ENCODE results near the gene NUAK2.

NUAK2 gene

DNA sequence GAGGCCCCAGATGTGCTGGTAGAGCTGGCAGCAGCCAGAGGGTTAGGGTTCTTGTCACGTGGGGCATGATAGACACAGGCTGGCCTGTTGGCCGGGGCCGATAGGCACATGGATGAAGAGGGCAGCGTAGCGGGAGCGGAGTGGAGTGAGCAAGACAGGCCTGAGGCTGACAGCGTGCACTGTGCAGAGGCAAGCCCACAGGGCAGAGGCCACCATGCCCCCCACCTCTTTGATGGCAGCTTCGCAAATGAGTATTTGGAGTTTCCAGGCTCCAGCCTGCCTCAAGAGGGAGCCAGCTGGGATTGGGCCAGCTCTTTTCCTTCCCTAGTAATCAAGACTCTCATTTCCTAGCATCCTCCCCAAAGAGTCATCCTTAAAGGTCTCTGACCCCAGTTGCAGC lies 50.3 kb downstream of the NUAK2 start:
- H3K9me3 ChIP-seq (ENCODE audit: control insufficient read depth, insufficient read depth, low read length) = no peaks in the 10 kb centered on the region

DNA sequence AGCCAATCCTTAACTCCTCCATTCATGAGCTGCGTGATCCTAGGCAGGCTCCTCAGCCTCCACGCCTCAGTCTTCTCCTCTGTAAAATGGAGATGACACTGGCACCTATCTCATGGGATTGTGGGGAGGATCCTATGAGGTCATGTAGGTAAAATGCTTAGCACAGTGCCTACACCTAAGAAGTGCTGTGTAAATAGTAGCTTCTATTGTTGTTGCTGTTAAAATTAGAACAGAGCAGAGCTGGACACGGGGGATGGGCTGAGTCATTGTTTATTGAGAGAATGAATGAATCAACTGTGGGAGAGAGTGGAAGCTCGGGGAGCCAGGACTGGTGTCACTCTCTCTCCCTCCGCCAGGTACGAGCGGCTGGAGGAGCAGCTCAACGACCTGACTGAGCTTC lies 50.8 kb downstream of the NUAK2 start:
- peaks cover 35% of the 10 kb centered on the region for H3K4me1 ChIP-seq (ENCODE audit: insufficient read depth, low read length)
- no peaks in the 10 kb centered on the region for H3K36me3 ChIP-seq (ENCODE audit: insufficient read depth, low read length)
- H3K9me3 ChIP-seq (ENCODE audit: control insufficient read depth, insufficient read depth, low read length) = no peaks in the 10 kb centered on the region
- H3K9ac ChIP-seq (ENCODE audit: low read depth, low read length) = no peak overlapping the region

More for the DNA sequence above, 50.3 kb downstream of the NUAK2 start:
- H3K4me1 ChIP-seq (ENCODE audit: insufficient read depth, low read length) = peaks cover 35% of the 10 kb centered on the region
- H3K36me3 ChIP-seq (ENCODE audit: insufficient read depth, low read length) = no peaks in the 10 kb centered on the region
- H3K9ac ChIP-seq (ENCODE audit: low read depth, low read length) = no peak overlapping the region

DNA sequence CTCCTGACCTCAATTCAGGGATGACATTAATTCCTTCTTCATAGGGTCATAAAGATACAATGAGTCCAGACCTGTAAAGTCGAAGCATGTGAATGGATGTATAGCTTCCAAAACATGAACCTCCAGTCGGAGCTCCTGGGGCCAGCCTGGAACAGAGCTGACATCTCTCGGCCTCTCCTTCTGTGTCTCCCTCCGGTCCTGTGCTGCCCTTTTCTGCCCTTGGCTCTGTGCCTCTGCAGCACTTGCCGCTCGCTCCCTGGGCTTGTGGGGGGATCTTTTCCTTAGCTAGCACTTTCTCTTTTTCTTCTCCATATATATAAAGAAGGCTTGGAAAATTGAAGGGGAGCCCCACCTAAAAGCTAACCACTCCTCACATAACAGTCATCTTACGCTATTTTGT lies 51.3 kb downstream of the NUAK2 start:
- Histone ChIP-seq H3K9me3 (ENCODE audit: control insufficient read depth, insufficient read depth, low read length) (no peaks in the 10 kb centered on the region), H3K36me3 (ENCODE audit: insufficient read depth, low read length) (no peaks in the 10 kb centered on the region), H3K4me1 (ENCODE audit: insufficient read depth, low read length) (peaks cover 34% of the 10 kb centered on the region), H3K9ac (ENCODE audit: low read depth, low read length) (no peak overlapping the region)

DNA sequence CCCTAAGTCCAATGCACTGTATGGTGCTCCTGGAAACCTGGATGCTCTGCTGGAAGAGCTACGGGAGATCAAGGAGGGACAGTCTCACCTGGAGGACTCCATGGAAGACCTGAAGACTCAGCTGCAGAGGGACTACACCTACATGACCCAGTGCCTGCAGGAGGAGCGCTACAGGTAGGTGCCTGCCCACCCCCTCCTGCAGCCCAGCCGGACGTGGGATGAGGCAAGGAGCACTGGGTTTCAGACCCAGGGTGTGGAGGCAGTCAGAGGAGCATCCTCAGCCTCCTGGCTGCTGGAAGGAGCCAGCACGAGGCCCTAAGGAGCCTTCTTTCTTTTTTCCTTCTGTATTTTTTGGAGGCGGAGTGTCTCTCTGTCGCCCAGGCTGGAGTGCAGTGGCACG lies 51.8 kb downstream of the NUAK2 start:
- Histone ChIP-seq H3K9ac (ENCODE audit: low read depth, low read length) (no peak overlapping the region), H3K9me3 (ENCODE audit: control insufficient read depth, insufficient read depth, low read length) (no peaks in the 10 kb centered on the region), H3K4me1 (ENCODE audit: insufficient read depth, low read length) (peaks cover 29% of the 10 kb centered on the region), H3K36me3 (ENCODE audit: insufficient read depth, low read length) (no peaks in the 10 kb centered on the region)

DNA sequence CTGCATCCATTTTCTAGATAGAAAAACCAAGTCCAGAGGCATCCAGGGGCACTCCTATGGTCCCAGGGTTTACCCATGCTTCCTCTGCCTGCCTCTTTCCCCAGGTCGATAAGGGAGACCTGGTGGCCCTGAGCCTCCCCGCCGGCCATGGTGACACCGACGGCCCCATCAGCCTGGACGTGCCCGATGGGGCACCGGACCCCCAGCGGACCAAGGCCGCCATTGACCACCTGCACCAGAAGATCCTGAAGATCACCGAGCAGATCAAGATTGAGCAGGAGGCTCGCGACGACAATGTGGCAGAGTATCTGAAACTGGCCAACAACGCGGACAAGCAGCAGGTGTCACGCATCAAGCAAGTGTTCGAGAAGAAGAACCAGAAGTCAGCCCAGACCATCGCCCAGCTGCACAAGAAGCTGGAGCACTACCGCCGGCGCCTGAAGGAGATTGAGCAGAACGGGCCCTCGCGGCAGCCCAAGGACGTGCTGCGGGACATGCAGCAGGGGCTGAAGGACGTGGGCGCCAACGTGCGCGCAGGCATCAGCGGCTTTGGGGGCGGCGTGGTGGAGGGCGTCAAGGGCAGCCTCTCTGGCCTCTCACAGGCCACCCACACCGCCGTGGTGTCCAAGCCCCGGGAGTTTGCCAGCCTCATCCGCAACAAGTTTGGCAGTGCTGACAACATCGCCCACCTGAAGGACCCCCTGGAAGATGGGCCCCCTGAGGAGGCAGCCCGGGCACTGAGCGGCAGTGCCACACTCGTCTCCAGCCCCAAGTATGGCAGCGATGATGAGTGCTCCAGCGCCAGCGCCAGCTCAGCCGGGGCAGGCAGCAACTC lies 52.5 kb downstream of the NUAK2 start:
- Histone ChIP-seq H3K9ac (ENCODE audit: low read depth, low read length) (no peak overlapping the region), H3K9me3 (ENCODE audit: control insufficient read depth, insufficient read depth, low read length) (no peaks in the 10 kb centered on the region), H3K36me3 (ENCODE audit: insufficient read depth, low read length) (no peaks in the 10 kb centered on the region), H3K4me1 (ENCODE audit: insufficient read depth, low read length) (peaks cover 27% of the 10 kb centered on the region)

DNA sequence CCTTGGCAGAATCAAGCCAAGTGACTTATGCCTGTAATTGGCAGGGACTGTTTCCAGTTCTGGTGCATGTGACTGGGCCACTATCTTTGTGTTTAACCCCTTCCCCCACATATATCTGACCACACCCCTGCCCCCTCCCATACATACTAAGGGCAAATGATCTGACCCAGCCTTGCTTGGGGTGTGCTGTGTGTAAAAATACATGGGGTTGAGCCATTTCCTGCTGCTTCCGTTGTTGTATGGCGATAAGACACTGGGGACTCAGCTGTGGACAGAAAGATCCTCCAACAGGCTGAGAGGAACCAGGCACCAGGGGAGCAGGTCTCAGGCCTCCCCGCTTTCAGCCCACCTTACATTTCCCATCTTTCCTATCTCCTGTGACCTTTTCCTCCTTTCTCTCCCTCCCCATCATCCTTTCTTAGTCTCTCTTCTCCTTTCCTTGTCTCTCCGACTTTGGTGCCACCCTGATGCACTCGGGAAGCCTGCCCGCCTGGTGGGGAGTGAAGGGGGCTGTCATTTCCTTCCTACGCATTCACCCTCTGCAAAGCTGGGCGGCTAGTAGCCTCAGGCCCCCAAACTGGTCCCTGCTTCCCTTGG lies 54.1 kb downstream of the NUAK2 start:
- no peaks in the 10 kb centered on the region for H3K36me3 ChIP-seq (ENCODE audit: insufficient read depth, low read length)
- no peak overlapping the region for H3K9ac ChIP-seq (ENCODE audit: low read depth, low read length)
- peaks cover 25% of the 10 kb centered on the region; the same call in 1 of the 2 replicates for H3K4me1 ChIP-seq (ENCODE audit: insufficient read depth, low read length)
- no peaks in the 10 kb centered on the region for H3K9me3 ChIP-seq (ENCODE audit: control insufficient read depth, insufficient read depth, low read length)

DNA sequence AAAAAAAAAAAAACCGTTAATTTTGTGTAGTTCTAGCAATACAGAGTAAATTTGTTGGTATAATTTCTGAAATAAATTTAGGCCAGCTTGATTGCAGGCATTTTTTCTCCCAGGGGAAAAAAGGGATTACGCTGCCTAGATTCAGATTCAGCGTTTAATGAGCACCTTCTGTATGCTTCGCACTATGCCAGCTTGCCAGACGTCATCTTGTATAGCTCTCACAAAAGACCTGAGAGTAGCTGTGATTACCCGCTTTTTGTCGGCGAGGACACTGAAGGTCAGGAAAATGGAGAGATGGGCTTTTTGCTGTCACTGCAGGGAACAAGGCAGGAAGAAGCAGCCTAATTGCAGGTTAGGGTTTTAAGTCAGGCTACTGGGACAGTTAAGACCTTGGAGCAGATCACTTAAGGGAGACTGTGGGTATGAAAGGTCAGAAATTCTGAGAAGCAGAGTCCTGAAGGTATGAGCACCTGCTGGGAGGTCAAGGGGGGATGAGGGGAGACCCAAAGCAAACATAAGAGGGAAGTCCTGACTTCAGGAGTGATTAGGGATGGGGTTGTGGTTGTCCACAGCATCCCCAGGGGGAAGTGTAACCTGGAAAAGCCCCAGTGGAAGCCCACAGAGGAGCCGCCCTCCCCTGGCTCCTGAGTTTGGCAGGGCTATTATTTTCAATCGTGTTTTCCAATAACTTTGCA lies 54.8 kb downstream of the NUAK2 start:
- no peaks in the 10 kb centered on the region for H3K9me3 ChIP-seq (ENCODE audit: control insufficient read depth, insufficient read depth, low read length)
- peaks cover 31% of the 10 kb centered on the region for H3K4me1 ChIP-seq (ENCODE audit: insufficient read depth, low read length)
- H3K36me3 ChIP-seq (ENCODE audit: insufficient read depth, low read length) = no peaks in the 10 kb centered on the region
- H3K9ac ChIP-seq (ENCODE audit: low read depth, low read length) = no peak overlapping the region

DNA sequence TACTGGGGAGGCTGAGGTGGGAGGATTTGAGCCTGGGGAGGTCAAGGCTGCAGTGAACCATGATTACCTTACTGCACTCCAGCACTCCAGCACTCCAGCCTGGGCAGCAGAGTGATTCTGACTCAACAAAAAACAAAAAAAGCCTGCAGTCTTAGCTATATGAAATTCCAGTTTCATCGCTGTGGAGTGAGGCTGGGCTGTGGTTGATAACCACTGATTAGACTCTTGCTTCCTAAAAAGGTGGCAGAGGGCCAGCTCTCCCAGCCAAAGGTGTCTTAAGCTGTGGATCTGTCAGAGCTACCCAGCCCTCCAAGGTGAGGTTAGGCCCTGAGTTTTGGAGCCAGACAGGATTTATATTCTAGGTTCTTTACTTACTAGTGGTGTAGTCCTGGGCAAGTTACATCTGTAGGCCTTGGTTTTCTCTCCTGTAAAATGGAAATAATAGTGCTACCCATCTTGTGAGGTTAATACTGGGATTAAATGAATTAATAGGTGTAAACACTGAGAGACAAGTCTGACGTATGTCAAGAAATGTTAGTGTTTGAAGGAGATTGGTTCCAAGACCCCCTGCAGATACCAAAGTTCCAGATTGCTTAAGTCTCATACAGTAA lies 57.9 kb downstream of the NUAK2 start:
- Histone ChIP-seq H3K9me3 (ENCODE audit: control insufficient read depth, insufficient read depth, low read length) (no peaks in the 10 kb centered on the region), H3K4me1 (ENCODE audit: insufficient read depth, low read length) (peaks cover 42% of the 10 kb centered on the region), H3K9ac (ENCODE audit: low read depth, low read length) (no peak overlapping the region), H3K36me3 (ENCODE audit: insufficient read depth, low read length) (no peaks in the 10 kb centered on the region)

DNA sequence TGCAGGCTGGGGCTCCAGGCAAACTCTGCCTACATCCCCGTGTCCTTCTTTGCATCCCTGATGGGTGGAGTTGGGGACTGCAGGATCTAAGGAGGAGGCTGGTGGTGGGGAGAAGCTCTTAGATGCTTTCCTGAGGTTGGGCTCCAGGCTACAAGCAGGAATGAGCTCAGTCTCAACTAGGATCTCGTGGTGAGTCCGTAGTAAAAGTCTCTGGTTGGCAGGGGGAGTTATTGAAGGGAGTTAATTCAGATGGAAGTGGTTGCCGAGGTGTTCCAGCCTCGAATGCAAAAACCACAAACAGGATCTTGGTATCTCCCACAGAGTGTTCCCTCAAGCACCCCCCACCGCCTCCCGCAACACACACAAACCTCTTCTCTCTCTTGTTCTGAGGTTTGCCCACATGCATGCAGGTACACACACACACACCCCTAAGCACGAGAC lies 58.8 kb downstream of the NUAK2 start:
- H3K9me3 ChIP-seq (ENCODE audit: control insufficient read depth, insufficient read depth, low read length) = no peaks in the 10 kb centered on the region
- no peak overlapping the region for H3K9ac ChIP-seq (ENCODE audit: low read depth, low read length)
- peaks cover 48% of the 10 kb centered on the region for H3K4me1 ChIP-seq (ENCODE audit: insufficient read depth, low read length)
- no peaks in the 10 kb centered on the region for H3K36me3 ChIP-seq (ENCODE audit: insufficient read depth, low read length)

DNA sequence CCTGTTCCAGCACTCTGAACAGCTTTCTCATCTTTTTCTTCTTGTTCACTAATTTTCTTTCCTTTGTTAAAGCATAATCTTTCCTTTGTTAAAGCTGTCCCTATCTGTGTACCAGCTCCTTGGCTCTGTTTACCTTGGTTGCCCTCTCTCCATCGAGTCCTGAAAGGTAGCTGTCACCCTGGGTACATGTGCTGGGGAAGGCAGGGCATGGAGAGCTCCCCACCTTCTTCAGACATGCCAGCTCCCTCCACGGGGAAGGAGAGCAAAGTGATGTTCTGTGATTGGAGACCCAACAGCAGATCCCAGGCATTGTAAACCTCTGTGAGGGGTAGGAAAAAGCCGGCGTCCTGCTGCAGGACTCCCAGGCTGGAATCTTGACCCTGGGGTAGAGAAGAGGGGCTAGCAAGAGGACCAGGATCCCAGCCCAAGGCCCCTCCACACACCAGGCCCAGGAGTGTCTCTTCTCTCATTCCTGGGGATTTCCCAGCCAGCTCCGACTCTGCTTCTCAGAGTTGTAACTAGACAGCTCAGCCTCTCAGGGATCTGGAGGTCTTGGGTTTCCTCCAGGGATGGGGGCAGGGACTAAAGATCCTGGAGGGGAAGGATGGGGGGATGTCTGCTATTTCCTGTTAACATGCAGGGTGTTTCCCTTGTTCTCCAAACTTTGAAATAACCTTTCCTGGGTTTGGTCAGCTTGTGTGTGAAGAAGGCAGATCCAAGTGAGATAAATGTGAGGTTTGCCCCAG lies 59.4 kb downstream of the NUAK2 start:
- Histone ChIP-seq H3K9me3 (ENCODE audit: control insufficient read depth, insufficient read depth, low read length) (no peaks in the 10 kb centered on the region), H3K36me3 (ENCODE audit: insufficient read depth, low read length) (no peaks in the 10 kb centered on the region), H3K4me1 (ENCODE audit: insufficient read depth, low read length) (peaks cover 43% of the 10 kb centered on the region), H3K9ac (ENCODE audit: low read depth, low read length) (no peak overlapping the region)

DNA sequence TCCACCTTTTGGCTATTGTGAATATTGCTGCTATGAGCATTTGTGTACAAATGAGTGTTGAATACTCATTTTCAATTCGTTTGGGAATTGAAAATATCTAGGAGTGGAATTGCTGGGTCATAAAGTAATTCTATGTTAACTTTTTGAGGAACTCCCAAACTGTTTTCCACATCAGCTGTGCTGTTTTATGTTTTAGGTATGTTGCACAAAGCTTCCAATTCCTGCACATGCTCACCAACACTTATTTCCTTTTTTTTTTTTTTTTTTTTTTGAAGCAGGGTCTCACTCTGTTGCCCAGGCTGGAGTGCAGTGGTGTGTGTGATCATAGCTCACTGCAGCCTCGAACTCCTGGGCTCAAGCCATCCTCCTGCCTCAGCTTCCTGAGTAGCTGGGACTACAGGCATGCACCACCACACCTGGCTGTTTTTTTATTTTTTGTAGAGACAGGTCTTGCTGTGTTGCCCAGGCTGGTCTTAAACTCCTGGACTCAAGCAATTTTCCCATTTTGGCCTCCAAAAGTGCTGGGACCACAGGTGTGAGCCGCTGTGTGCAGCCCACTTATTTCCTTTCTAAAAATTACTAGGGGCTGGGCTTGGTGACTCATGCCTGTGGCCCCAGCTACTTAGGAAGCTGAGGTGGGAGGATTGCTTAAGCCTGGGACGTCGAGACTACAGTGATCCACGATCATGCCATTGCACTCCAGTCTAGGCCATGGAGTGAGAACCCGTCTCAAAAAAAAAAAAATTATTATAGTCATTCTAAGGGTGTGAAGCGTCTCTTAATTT lies 60.4 kb downstream of the NUAK2 start:
- no peaks in the 10 kb centered on the region for H3K36me3 ChIP-seq (ENCODE audit: insufficient read depth, low read length)
- H3K4me1 ChIP-seq (ENCODE audit: insufficient read depth, low read length) = peaks cover 37% of the 10 kb centered on the region
- H3K9ac ChIP-seq (ENCODE audit: low read depth, low read length) = no peak overlapping the region
- H3K9me3 ChIP-seq (ENCODE audit: control insufficient read depth, insufficient read depth, low read length) = no peaks in the 10 kb centered on the region

DNA sequence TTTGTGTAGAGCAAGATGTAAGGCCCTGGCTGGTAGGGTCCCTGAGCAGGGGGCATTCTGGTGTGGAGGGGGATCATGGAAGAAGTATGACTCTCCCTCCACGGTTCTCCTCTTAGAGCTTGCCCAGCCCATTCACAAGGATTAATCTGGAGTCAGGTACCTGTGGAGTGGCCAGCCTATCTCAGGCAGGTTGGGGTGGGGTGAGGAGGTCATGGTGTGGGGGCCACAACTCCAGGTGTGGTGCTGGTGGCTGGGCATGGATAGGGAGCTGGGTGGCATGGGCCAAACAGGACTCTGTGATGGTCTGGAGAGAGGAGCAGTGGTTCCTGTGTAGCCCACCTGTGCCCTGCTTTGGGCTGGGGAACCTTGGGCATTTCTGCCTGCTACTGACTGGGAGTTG lies 61.5 kb downstream of the NUAK2 start:
- H3K36me3 ChIP-seq (ENCODE audit: insufficient read depth, low read length) = no peaks in the 10 kb centered on the region
- no peak overlapping the region for H3K9ac ChIP-seq (ENCODE audit: low read depth, low read length)
- peaks cover 37% of the 10 kb centered on the region for H3K4me1 ChIP-seq (ENCODE audit: insufficient read depth, low read length)
- no peaks in the 10 kb centered on the region for H3K9me3 ChIP-seq (ENCODE audit: control insufficient read depth, insufficient read depth, low read length)

DNA sequence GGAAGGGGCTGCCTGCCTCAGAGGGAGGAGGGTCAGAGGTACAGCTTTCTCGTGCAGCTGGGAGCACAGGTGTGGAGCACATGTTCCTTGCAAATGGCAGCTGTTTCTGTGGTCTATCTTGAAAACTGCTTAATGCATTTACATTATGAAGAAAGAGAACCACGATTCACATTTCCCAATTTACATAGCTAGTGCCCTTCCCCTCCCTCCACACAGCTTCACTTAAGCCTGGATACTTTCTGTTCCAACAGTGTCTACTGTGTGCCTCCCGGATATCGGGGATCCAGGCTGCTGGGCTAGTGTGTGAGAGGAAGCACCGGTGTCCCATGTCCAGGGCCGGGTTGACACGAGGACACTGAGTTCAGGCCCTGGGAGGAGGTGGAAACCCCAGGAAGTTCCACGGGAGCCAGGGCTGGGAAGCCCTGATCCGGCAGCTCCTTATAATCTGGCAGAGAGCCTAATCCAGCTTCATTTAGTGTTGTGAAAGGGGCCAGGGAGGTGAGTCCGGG lies 62.2 kb downstream of the NUAK2 start:
- no peaks in the 10 kb centered on the region for H3K9me3 ChIP-seq (ENCODE audit: control insufficient read depth, insufficient read depth, low read length)
- H3K4me1 ChIP-seq (ENCODE audit: insufficient read depth, low read length) = peaks cover 37% of the 10 kb centered on the region
- no peaks in the 10 kb centered on the region for H3K36me3 ChIP-seq (ENCODE audit: insufficient read depth, low read length)
- H3K9ac ChIP-seq (ENCODE audit: low read depth, low read length) = no peak overlapping the region
